Progenitor cell of endocrine pancreas (in vitro differentiated cells): ENCODE measurements around the gene COL26A1. TPM values are rescaled to one million over a fixed set of nuclear protein-coding genes. Genes with fewer than 3 reads are reported as not detected.
A peak's percentile ranks its signal among the peaks of the same experiment; 100 is the strongest.

ENCODE experiments used
- DNase-seq: peaks from one replicate; pipeline ENCODE4 v3.0.0; 2021; ENCODE audit warnings: low spot score; ENCODE audit not compliant: unreplicated experiment
- H3K27ac Mint-ChIP-seq: 2 replicates; pipeline ENCODE4 v1.8.0; 2021; ENCODE audit warnings: mild to moderate bottlenecking, moderate library complexity, mixed read lengths
- H3K27me3 Mint-ChIP-seq: 2 replicates; pipeline ENCODE4 v1.8.0; 2021; ENCODE audit warnings: mixed read lengths
- H3K36me3 Mint-ChIP-seq: 2 replicates; pipeline ENCODE4 v1.8.0; 2022; ENCODE audit warnings: mixed read lengths; ENCODE audit not compliant: insufficient read depth
- H3K4me1 Mint-ChIP-seq: 2 replicates; pipeline ENCODE4 v1.8.0; 2021; ENCODE audit warnings: low read depth, mixed read lengths
- H3K4me3 Mint-ChIP-seq: 2 replicates; pipeline ENCODE4 v1.8.0; 2021; ENCODE audit warnings: low read depth, mild to moderate bottlenecking, moderate library complexity, mixed read lengths
- H3K9me3 Mint-ChIP-seq: 2 replicates; pipeline ENCODE4 v1.8.0; 2021; ENCODE audit warnings: low read depth, mixed read lengths
- CTCF ChIP-seq: fragments of 200-600 bp; sonication (generic); IDR thresholded peaks from one replicate; pipeline ENCODE4 v1.5.0; 2021; ENCODE audit warnings: antibody characterized with exemption, mild to moderate bottlenecking; ENCODE audit not compliant: unreplicated experiment
- total RNA-seq: library from RNA; stranded (reverse); gene quantifications from 2 replicates; pipeline ENCODE4 v1.2.1, GENCODE V29; 2021

Gene COL26A1
- total RNA-seq, 1 donor from 2014 or later, result 46.2 TPM

- H3K36me3 Mint-ChIP-seq, result peaks cover 2% of the 10 kb centered on the region
- H3K4me1 Mint-ChIP-seq, result peaks cover 2% of the 10 kb centered on the region
- H3K9me3 Mint-ChIP-seq, result no peaks in the 10 kb centered on the region
- DNase-seq, result no peak
- no peak for TF ChIP-seq CTCF
- peaks cover 3% of the 10 kb centered on the region for H3K27me3 Mint-ChIP-seq
- H3K4me3 Mint-ChIP-seq, result peak overlapping the region; percentile 23
- peak overlapping the region; percentile 59 for H3K27ac Mint-ChIP-seq
These were observed 144.7 kb downstream of the COL26A1 start for GRCh38 chr7:101507327-101507726.

DNA sequence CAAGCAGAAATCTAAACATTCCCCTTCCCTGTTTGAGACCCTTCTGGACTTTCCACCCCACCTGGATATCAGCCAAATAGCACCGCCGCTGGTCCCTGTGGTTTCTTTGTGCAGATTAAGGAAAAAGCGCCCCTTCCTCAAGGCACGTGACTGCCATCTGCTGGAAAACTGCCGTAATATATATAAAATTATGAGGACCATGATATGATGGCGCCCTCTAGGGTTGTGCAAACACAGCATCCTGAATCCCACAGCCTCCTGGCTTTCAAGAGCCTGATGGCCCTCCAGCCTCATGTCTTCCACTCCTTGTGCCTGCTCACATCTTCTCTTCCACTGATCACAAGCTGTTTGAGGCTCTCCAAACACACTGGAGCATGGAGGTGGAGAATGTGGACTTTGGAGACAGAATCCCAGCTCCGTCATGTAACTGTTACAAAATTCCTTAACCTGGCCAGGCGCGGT, 145.1 kb downstream of the COL26A1 start:
- peaks cover 3% of the 10 kb centered on the region for H3K27me3 Mint-ChIP-seq
- H3K4me1 Mint-ChIP-seq, result peaks cover 2% of the 10 kb centered on the region
- peak overlapping the region; percentile 23 for H3K4me3 Mint-ChIP-seq
- peak overlapping the region; percentile 59 for H3K27ac Mint-ChIP-seq
- H3K36me3 Mint-ChIP-seq, result peaks cover 2% of the 10 kb centered on the region
- no peaks in the 10 kb centered on the region for H3K9me3 Mint-ChIP-seq
- peak; percentile 97 for TF ChIP-seq CTCF
- DNase-seq, result peak; percentile 63

GRCh38 chr7:101510297-101510696, 147.6 kb downstream of the COL26A1 start:
- no peak for DNase-seq
- Mint-ChIP-seq H3K27ac (no peak overlapping the region), H3K4me1 (peaks cover 2% of the 10 kb centered on the region), H3K4me3 (no peak overlapping the region), H3K9me3 (no peaks in the 10 kb centered on the region), H3K36me3 (peaks cover 2% of the 10 kb centered on the region), H3K27me3 (peaks cover 3% of the 10 kb centered on the region)
- no peak for TF ChIP-seq CTCF

- no peaks in the 10 kb centered on the region for H3K9me3 Mint-ChIP-seq
- peaks cover 2% of the 10 kb centered on the region for H3K36me3 Mint-ChIP-seq
- H3K27me3 Mint-ChIP-seq, result peaks cover 3% of the 10 kb centered on the region
- peaks cover 2% of the 10 kb centered on the region for H3K4me1 Mint-ChIP-seq
- no peak overlapping the region for H3K4me3 Mint-ChIP-seq
- DNase-seq, result no peak
- H3K27ac Mint-ChIP-seq, result no peak overlapping the region
- no peak for TF ChIP-seq CTCF
These were observed 149.3 kb downstream of the COL26A1 start for GRCh38 chr7:101511965-101512364.

GRCh38 chr7:101516851-101517250, 154.2 kb downstream of the COL26A1 start:
- Mint-ChIP-seq H3K27me3 (no peaks in the 10 kb centered on the region), H3K36me3 (no peaks in the 10 kb centered on the region), H3K4me1 (no peaks in the 10 kb centered on the region), H3K9me3 (no peaks in the 10 kb centered on the region), H3K27ac (no peak overlapping the region), H3K4me3 (no peak overlapping the region)
- TF ChIP-seq CTCF, result no peak
- DNase-seq, result no peak
